Measurements from ENCODE around the gene TRIM36. TPM values are rescaled to one million over a fixed set of nuclear protein-coding genes. Genes with fewer than 3 reads are reported as not detected.

The TRIM36 gene
- polyA plus RNA-seq (ENCODE audit: insufficient read length in 12 of 12), result 1 to 10 TPM in 11 of 12 donors, not detected in 1; 2.2 to 8.4 (median 3.3) TPM
- long read RNA-seq, donor 1, full-length matches to known transcripts, result 3 of 3 reads
- long read RNA-seq, donor 1, partial matches to known transcripts, result 0 of 3 reads
- long read RNA-seq, donor 1, other reads (novel, unspliced or antisense), result 0 of 3 reads
- long read RNA-seq, donor 2, full-length matches to known transcripts, result 1 of 1 reads
- long read RNA-seq, donor 2, partial matches to known transcripts, result 0 of 1 reads
- long read RNA-seq, donor 2, other reads (novel, unspliced or antisense), result 0 of 1 reads
- long read RNA-seq, donor 3, partial matches to known transcripts, result 0 of 1 reads
- long read RNA-seq, donor 3, other reads (novel, unspliced or antisense), result 0 of 1 reads
- long read RNA-seq, donor 4, result 0 reads
- long read RNA-seq, donor 5, result 0 reads
- long read RNA-seq, donor 6, partial matches to known transcripts, result 0 of 1 reads
- long read RNA-seq, donor 6, other reads (novel, unspliced or antisense), result 0 of 1 reads
- long read RNA-seq, donor 7, result 0 reads
- long read RNA-seq, donor 8, partial matches to known transcripts, result 0 of 1 reads
- long read RNA-seq, donor 8, other reads (novel, unspliced or antisense), result 0 of 1 reads
- long read RNA-seq, donor 9, partial matches to known transcripts, result 0 of 1 reads
- long read RNA-seq, donor 9, other reads (novel, unspliced or antisense), result 0 of 1 reads
- long read RNA-seq, donor 10, result 0 reads
- long read RNA-seq, donor 11, result 0 reads

GRCh38 chr5:115169487-115170133 lies at the start of gene TRIM36:
Gene TRIM36, minus strand, starts transcription at chr5:115169908. Its CDS starts 274 bp downstream, at chr5:115169634.
- peak; percentile 79 for DNase-seq

DNA sequence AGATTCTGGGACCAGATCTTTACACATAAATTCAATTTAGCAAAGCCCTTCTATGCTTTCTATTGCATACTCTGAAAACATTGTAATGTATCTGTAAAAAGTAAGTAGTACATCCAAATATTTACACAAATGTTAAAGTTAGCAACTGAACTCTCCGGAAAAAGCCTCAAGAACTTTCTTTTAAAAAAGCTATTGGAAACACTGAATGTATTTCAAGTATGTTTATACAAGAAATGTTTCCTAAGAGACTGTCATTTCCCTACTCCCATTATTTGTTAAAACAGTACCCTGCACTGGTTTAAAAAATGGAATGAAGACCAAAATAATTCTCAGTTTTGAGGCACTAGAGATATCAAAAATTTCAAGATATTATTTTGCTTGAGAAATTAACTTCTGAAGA lies 44.8 kb upstream of the TRIM36 start:
- no peak for DNase-seq

GRCh38 chr5:115209279-115209678 lies 39.6 kb upstream of the TRIM36 start:
- DNase-seq, result peak; percentile 11

- no peak for DNase-seq
Observed at GRCh38 chr5:115202952-115203351, 33.2 kb upstream of the TRIM36 start.

- DNase-seq, result no peak
Observed at GRCh38 chr5:115196161-115196560, 26.5 kb upstream of the TRIM36 start.

DNA sequence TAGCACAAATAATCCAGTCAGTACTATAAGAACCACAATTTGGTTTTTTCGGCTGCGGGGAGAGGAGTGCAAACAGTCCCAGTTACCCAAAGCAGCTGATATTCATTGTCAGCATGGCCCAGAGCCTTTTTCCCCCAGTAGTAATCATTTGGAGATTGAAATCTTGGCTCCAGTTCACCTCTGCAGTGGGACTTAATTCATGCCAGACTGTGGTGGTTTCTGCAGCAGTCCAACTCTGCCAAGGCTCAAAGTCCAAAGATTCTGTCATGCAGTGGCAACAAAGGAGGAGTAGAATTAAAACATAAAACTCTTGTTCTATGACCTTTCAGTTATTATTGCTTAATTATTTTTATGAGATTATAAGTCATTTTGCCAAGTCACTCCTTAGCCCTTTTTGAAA lies 25.0 kb upstream of the TRIM36 start:
- DNase-seq, result no peak

DNA sequence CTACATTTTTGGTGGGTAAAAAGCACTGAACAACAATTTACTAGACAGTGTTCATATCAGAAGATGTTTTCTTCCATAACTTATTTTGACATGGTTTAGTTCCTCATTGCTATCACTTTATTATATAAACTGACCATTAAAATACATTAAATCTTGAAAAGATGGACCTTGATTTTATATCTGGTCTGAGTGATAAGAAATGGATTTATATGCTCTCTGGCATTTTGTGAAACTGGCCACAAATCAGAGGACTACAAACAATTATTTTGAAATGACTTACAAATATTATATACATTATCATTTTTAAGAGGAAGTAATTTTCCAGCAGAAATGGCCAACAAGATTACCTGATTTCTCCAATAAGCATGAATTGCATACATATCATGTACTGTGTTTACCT lies 23.6 kb upstream of the TRIM36 start:
- no peak for DNase-seq

- no peak for DNase-seq
Observed at GRCh38 chr5:115192098-115192497, 22.4 kb upstream of the TRIM36 start.

DNA sequence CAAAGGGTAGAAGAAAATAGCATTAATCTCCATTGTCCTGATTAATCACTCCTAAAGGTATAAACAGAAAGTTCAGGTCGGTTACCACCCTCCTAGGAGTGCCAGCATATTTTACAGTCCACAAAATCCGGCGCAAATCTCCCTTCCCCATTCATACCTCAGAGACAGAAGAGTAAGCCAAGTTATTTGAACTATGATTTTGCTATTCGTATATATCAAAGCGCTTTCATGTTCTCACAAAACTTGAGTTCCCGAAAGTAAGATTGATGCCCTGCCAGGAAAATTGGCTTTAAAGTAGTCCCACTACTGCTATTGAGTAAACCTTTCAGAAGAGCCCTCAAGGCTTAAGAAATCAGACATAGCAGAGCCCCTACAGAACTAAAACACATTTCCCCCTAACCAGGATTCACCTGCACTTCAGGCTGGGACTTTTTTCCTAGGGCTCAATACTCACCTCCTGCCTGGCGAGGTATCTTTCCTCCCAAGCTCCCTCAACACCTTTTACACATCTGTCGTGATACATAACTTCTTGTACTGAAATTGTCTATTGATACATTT lies 21.8 kb upstream of the TRIM36 start:
- no peak for DNase-seq

DNA sequence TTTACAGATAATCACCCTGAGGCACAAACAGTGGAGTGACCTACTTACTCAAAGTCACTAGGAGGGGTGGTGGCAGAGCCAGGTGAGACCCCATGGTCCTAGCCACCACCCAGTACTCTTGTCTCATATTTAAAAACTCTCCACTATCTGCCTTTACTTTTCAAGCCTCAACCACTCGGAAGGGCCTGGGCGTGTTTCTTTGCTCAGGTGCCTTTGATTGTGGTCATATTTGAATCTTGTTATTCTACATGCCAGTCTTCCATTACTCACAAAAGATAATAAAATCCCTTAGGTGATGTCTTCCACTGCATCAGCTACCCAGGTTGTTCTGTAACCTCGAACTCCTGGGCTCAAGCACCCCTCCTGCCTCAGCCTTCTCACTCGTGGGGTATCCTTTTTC lies 20.7 kb upstream of the TRIM36 start:
- no peak for DNase-seq

GRCh38 chr5:115189866-115190265 lies 20.2 kb upstream of the TRIM36 start:
- DNase-seq, result no peak

- DNase-seq, result no peak
Observed at GRCh38 chr5:115186794-115187193, 17.1 kb upstream of the TRIM36 start.

- no peak for DNase-seq
Observed at GRCh38 chr5:115184770-115185169, 15.1 kb upstream of the TRIM36 start.

DNA sequence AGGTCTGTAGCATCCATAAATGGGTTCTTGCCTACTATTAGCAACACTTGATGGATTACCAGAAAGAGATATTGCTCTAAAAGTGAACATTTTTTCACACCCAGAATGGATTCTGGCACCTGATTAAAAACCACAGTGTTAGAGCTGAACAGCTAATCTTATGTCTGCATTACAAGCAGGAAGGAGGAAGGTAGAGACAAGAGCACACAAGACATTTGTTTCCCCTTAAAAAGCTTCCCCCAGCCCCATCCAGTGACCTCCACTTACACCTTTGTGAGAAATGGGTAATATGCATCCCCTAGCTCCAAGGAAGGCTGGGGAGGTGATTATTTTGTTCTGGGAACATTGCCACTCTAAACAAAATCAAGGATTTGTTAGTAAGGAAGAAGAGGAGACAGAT lies 12.0 kb upstream of the TRIM36 start:
- no peak for DNase-seq

- DNase-seq, result peak; percentile 32
Observed at GRCh38 chr5:115180165-115180709, 10.5 kb upstream of the TRIM36 start.

DNA sequence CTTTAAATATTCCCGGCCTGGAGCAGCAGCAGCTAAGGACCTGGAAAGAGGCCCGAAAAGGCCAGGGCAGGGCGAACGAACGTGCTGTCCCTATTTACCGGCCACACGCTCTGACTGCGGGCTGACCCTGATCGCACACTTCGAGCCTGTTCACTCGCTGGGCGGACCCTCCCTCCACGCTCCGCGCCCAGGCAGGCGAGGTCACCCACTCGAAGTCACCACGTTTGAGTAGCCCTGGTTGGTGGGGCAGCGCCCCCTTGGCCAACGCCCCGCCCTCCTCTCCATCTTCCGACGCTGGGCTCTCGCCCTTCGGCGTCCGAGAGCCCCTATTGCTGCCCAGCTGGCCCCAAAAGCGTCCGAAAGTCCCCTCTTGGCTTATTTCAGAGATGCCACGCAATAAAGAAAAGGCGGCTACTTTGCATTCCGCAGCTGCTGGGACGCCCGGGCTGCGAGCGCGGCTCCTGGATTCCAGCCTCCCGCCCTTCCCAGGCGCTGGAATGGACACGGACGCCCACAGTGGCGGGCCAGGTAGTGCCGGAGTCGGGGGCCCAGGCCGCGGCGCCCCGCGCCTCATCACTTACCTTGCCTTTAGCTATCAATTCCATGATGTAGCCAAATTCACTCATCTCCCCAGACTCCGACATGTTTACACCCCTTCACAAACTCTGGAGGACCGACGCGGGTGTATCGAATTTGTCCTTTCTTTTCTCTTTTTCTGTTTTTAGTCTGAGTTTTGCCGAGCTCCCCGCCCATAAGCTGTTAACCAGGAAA lies 9.9 kb upstream of the TRIM36 start:
- DNase-seq, result peak; percentile 11

GRCh38 chr5:115179030-115179393 lies 9.3 kb upstream of the TRIM36 start:
- DNase-seq, result no peak

- no peak for DNase-seq
Observed at GRCh38 chr5:115170929-115171510, 1.3 kb upstream of the TRIM36 start.

DNA sequence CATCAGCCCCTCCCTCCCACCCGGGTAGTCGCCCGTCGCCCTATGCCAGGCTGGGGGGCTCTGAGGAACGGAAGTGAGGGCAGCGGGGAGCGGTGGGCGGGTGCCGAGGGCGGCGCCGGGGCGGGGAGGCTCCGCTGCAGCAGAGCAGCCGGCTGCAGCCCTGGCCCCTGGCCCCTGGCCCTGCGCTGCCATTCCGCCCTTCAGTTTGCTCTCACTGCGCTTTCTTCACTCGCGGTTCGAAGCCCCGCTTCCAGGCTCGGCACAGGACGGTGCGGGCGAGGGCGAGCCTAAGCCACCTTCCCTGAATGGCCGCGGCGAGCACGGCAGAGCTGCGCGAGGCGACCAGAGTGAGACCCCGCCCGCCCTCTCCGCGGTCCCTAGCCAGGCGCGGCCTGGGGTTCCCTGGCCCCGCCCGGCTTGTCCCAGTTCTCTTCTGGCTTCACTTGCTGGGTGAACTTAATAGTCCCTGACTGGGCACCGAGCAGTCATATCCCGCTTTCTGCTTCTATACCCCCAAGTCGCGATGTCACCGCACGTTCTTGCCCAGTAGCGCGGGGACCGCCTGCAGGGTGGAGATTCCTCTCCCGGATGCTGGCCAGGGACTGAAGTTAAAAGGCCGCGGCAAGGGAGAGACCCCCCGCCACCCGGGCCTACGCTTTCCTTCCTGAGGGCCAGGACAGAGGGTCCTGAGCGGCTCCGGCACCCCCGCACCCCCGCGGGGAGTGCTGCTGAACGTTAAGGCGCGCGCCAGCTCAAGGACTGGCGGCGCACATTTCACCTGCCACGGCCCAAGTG lies 623 bp upstream of the TRIM36 start:
- no peak for DNase-seq

Data from muscle of arm (tissue), 14 donors.